ENCODE measurements around the gene RANBP2.
A peak's percentile ranks its signal among the peaks of the same experiment; 100 is the strongest.

Gene RANBP2

GRCh38 chr2:108778857-108779256 lies 59.6 kb downstream of the RANBP2 start:
- Histone ChIP-seq H4K8ac (ENCODE audit: low read depth, low read length) (no peak overlapping the region), H3K79me2 (ENCODE audit: control insufficient read depth, insufficient read depth, low read length) (no peaks in the 10 kb centered on the region), H2BK5ac (ENCODE audit: low read length) (no peak overlapping the region), H4K5ac (ENCODE audit: low read length) (no peak overlapping the region), H3K79me1 (ENCODE audit: low read length) (no peaks in the 10 kb centered on the region), H3K27me3 (ENCODE audit: insufficient read depth, low read length, poor library complexity) (no peaks in the 10 kb centered on the region), H3K56ac (ENCODE audit: low read length) (no peak overlapping the region), H2BK15ac (replicated peaks; ENCODE audit: low read depth) (no peak overlapping the region), H3K4me1 (ENCODE audit: control insufficient read depth, low read depth, low read length) (no peaks in the 10 kb centered on the region), H3K4ac (ENCODE audit: low read depth, low read length) (no peak overlapping the region), H3K18ac (ENCODE audit: low read length) (no peak overlapping the region), H2BK120ac (ENCODE audit: low read depth, low read length) (no peak overlapping the region), H3K23ac (ENCODE audit: low read length) (no peak overlapping the region), H3K36me3 (ENCODE audit: control insufficient read depth, insufficient read depth, low read length) (peaks cover 2% of the 10 kb centered on the region), H3K4me2 (ENCODE audit: low read length) (no peak overlapping the region), H3K9ac (ENCODE audit: low read length) (no peak overlapping the region), H3K27ac (ENCODE audit: low read depth, low read length) (no peak overlapping the region), H3K4me3 (ENCODE audit: low read length) (no peak overlapping the region), H2AK5ac (ENCODE audit: low read length) (no peak overlapping the region)
- DNase-seq: no peak
- no CpG with 5 or more reads among the region's 2 CpGs for WGBS (ENCODE audit: extremely low coverage, insufficient coverage, low lambda C conversion rate)

- no peak overlapping the region for H2BK120ac ChIP-seq (ENCODE audit: low read depth, low read length)
- H3K9ac ChIP-seq (ENCODE audit: low read length): peak overlapping the region; percentile 84
- no peaks in the 10 kb centered on the region for H3K27me3 ChIP-seq (ENCODE audit: insufficient read depth, low read length, poor library complexity)
- no peak overlapping the region for H2AK5ac ChIP-seq (ENCODE audit: low read length)
- H3K18ac ChIP-seq (ENCODE audit: low read length): no peak overlapping the region
- no peaks in the 10 kb centered on the region for H3K79me1 ChIP-seq (ENCODE audit: low read length)
- peak overlapping the region; percentile 89 for H3K4me2 ChIP-seq (ENCODE audit: low read length)
- no peak overlapping the region for H3K4ac ChIP-seq (ENCODE audit: low read depth, low read length)
- H3K36me3 ChIP-seq (ENCODE audit: control insufficient read depth, insufficient read depth, low read length): peaks cover 2% of the 10 kb centered on the region
- no CpG with 5 or more reads among the region's 1 CpG for WGBS (ENCODE audit: extremely low coverage, insufficient coverage, low lambda C conversion rate)
- no peak overlapping the region for H4K8ac ChIP-seq (ENCODE audit: low read depth, low read length)
- H3K27ac ChIP-seq (ENCODE audit: low read depth, low read length): peak overlapping the region; percentile 73
- no peak for DNase-seq
- H2BK5ac ChIP-seq (ENCODE audit: low read length): no peak overlapping the region
- no peaks in the 10 kb centered on the region for H3K4me1 ChIP-seq (ENCODE audit: control insufficient read depth, low read depth, low read length)
- H3K56ac ChIP-seq (ENCODE audit: low read length): peak overlapping the region; percentile 90
- H3K23ac ChIP-seq (ENCODE audit: low read length): no peak overlapping the region
- no peak overlapping the region for H4K5ac ChIP-seq (ENCODE audit: low read length)
- H3K79me2 ChIP-seq (ENCODE audit: control insufficient read depth, insufficient read depth, low read length): peaks cover 5% of the 10 kb centered on the region
- H3K4me3 ChIP-seq (ENCODE audit: low read length): no peak overlapping the region
- no peak overlapping the region for H2BK15ac ChIP-seq (replicated peaks; ENCODE audit: low read depth)
These were observed 66.7 kb downstream of the RANBP2 start for GRCh38 chr2:108786008-108786353.

GRCh38 chr2:108786354-108787215 lies 67.3 kb downstream of the RANBP2 start, which contains the start of gene CCDC138:
TSS of gene CCDC138 (plus strand) at chr2:108786771. CDS start at chr2:108786823, 52 bp downstream.
- H3K36me3 ChIP-seq (ENCODE audit: control insufficient read depth, insufficient read depth, low read length): peaks cover 2% of the 10 kb centered on the region
- H3K56ac ChIP-seq (ENCODE audit: low read length): peak within 1 kb of the TSS; percentile 94
- no peak within 1 kb of the TSS for H2BK120ac ChIP-seq (ENCODE audit: low read depth, low read length)
- no peak within 1 kb of the TSS for H2BK5ac ChIP-seq (ENCODE audit: low read length)
- H3K4me3 ChIP-seq (ENCODE audit: low read length): peak within 1 kb of the TSS; percentile 77
- H3K18ac ChIP-seq (ENCODE audit: low read length): no peak within 1 kb of the TSS
- no CpG with 5 or more reads among the region's 78 CpGs for WGBS (ENCODE audit: extremely low coverage, insufficient coverage, low lambda C conversion rate)
- no peak within 1 kb of the TSS for H3K4ac ChIP-seq (ENCODE audit: low read depth, low read length)
- H3K79me1 ChIP-seq (ENCODE audit: low read length): no peaks in the 10 kb centered on the region
- H3K4me2 ChIP-seq (ENCODE audit: low read length): peak within 1 kb of the TSS; percentile 89
- H3K23ac ChIP-seq (ENCODE audit: low read length): no peak within 1 kb of the TSS
- peak within 1 kb of the TSS; percentile 84 for H3K9ac ChIP-seq (ENCODE audit: low read length)
- no peak within 1 kb of the TSS for H2BK15ac ChIP-seq (replicated peaks; ENCODE audit: low read depth)
- no peak within 1 kb of the TSS for H4K5ac ChIP-seq (ENCODE audit: low read length)
- no peak within 1 kb of the TSS for H4K8ac ChIP-seq (ENCODE audit: low read depth, low read length)
- H2AK5ac ChIP-seq (ENCODE audit: low read length): no peak within 1 kb of the TSS
- DNase-seq: peak; percentile 96
- H3K27ac ChIP-seq (ENCODE audit: low read depth, low read length): peak within 1 kb of the TSS; percentile 75
- H3K4me1 ChIP-seq (ENCODE audit: control insufficient read depth, low read depth, low read length): no peaks in the 10 kb centered on the region
- no peaks in the 10 kb centered on the region for H3K27me3 ChIP-seq (ENCODE audit: insufficient read depth, low read length, poor library complexity)
- peaks cover 5% of the 10 kb centered on the region for H3K79me2 ChIP-seq (ENCODE audit: control insufficient read depth, insufficient read depth, low read length)

- Histone ChIP-seq H3K4me3 (ENCODE audit: low read length) (peak overlapping the region; percentile 77), H3K9ac (ENCODE audit: low read length) (peak overlapping the region; percentile 84), H2BK5ac (ENCODE audit: low read length) (no peak overlapping the region), H3K4me1 (ENCODE audit: control insufficient read depth, low read depth, low read length) (no peaks in the 10 kb centered on the region), H3K79me1 (ENCODE audit: low read length) (no peaks in the 10 kb centered on the region), H3K4me2 (ENCODE audit: low read length) (peak overlapping the region; percentile 77), H2AK5ac (ENCODE audit: low read length) (no peak overlapping the region), H4K5ac (ENCODE audit: low read length) (no peak overlapping the region), H3K18ac (ENCODE audit: low read length) (no peak overlapping the region), H3K23ac (ENCODE audit: low read length) (no peak overlapping the region), H3K79me2 (ENCODE audit: control insufficient read depth, insufficient read depth, low read length) (peaks cover 5% of the 10 kb centered on the region), H3K4ac (ENCODE audit: low read depth, low read length) (no peak overlapping the region), H3K27me3 (ENCODE audit: insufficient read depth, low read length, poor library complexity) (no peaks in the 10 kb centered on the region), H3K36me3 (ENCODE audit: control insufficient read depth, insufficient read depth, low read length) (peaks cover 2% of the 10 kb centered on the region), H2BK15ac (replicated peaks; ENCODE audit: low read depth) (no peak overlapping the region), H3K27ac (ENCODE audit: low read depth, low read length) (no peak overlapping the region), H4K8ac (ENCODE audit: low read depth, low read length) (no peak overlapping the region), H3K56ac (ENCODE audit: low read length) (peak overlapping the region; percentile 94), H2BK120ac (ENCODE audit: low read depth, low read length) (no peak overlapping the region)
- no CpG with 5 or more reads among the region's 6 CpGs for WGBS (ENCODE audit: extremely low coverage, insufficient coverage, low lambda C conversion rate)
- DNase-seq: no peak
These were observed 67.9 kb downstream of the RANBP2 start for GRCh38 chr2:108787216-108787541.

- DNase-seq: no peak
- H4K5ac ChIP-seq (ENCODE audit: low read length): no peak overlapping the region
- no peaks in the 10 kb centered on the region for H3K79me2 ChIP-seq (ENCODE audit: control insufficient read depth, insufficient read depth, low read length)
- H2BK15ac ChIP-seq (replicated peaks; ENCODE audit: low read depth): no peak overlapping the region
- no peak overlapping the region for H3K4me2 ChIP-seq (ENCODE audit: low read length)
- no peaks in the 10 kb centered on the region for H3K4me1 ChIP-seq (ENCODE audit: control insufficient read depth, low read depth, low read length)
- no peak overlapping the region for H4K8ac ChIP-seq (ENCODE audit: low read depth, low read length)
- no peak overlapping the region for H2AK5ac ChIP-seq (ENCODE audit: low read length)
- H3K4me3 ChIP-seq (ENCODE audit: low read length): no peak overlapping the region
- H3K79me1 ChIP-seq (ENCODE audit: low read length): no peaks in the 10 kb centered on the region
- no peak overlapping the region for H2BK120ac ChIP-seq (ENCODE audit: low read depth, low read length)
- H2BK5ac ChIP-seq (ENCODE audit: low read length): no peak overlapping the region
- no peak overlapping the region for H3K4ac ChIP-seq (ENCODE audit: low read depth, low read length)
- no peak overlapping the region for H3K56ac ChIP-seq (ENCODE audit: low read length)
- H3K18ac ChIP-seq (ENCODE audit: low read length): no peak overlapping the region
- H3K9ac ChIP-seq (ENCODE audit: low read length): no peak overlapping the region
- H3K23ac ChIP-seq (ENCODE audit: low read length): no peak overlapping the region
- no peaks in the 10 kb centered on the region for H3K27me3 ChIP-seq (ENCODE audit: insufficient read depth, low read length, poor library complexity)
- H3K27ac ChIP-seq (ENCODE audit: low read depth, low read length): no peak overlapping the region
- no CpG with 5 or more reads among the region's 7 CpGs for WGBS (ENCODE audit: extremely low coverage, insufficient coverage, low lambda C conversion rate)
- no peaks in the 10 kb centered on the region for H3K36me3 ChIP-seq (ENCODE audit: control insufficient read depth, insufficient read depth, low read length)
These were observed 83.9 kb downstream of the RANBP2 start for GRCh38 chr2:108803045-108803736.

All from mesendoderm (in vitro differentiated cells).